IMR-90 (cell line): Measurements from ENCODE around the gene LRRC26. TPM values are rescaled to one million over a fixed set of nuclear protein-coding genes. Genes with fewer than 3 reads are reported as not detected.

Source experiments
- ATAC-seq: fragments of 200-7000 bp; cut with Tn5 transposase; 2 replicates; pipeline ENCODE4 v1.9.1; 2020; ENCODE audit warnings: low read depth, mild to moderate bottlenecking, moderate library complexity
- BruUV-seq: library from RNA; stranded (reverse); fragments of 400-500 nt; replicated peaks from 2 replicates; lab custom pipeline; 2021; lab: Mats Ljungman, UMichigan
- CTCF ChIA-PET: fragments of 300-600 bp; formaldehyde crosslinking; extraction: SDS; loops from one replicate; lab custom pipeline; 2021; ENCODE audit warnings: antibody characterized with exemption; lab: Yijun Ruan, JAX
- POLR2A ChIA-PET: fragments of 300-600 bp; sonication (Branson Sonifier 250); formaldehyde crosslinking; loops from one replicate; lab custom pipeline; 2022; ENCODE audit warnings: antibody characterized with exemption; ENCODE audit not compliant: unreplicated experiment; lab: Charles Lee
- DNase-seq: peaks from one replicate; pipeline ENCODE4 v3.0.0; 2013
- H2AFZ ChIP-seq: replicated peaks from 2 replicates; pipeline ENCODE3; 2013; ENCODE audit warnings: low read length, mild to moderate bottlenecking; ENCODE audit not compliant: poor library complexity
- H2AK5ac ChIP-seq: 2 replicates; pipeline ENCODE4 v1.6.1; 2013; ENCODE audit warnings: low read depth, low read length, inconsistent platforms
- H2AK9ac ChIP-seq: replicated peaks from 2 replicates; pipeline ENCODE3; 2013; ENCODE audit warnings: mild to moderate bottlenecking, low read depth, low read length, moderate library complexity; ENCODE audit not compliant: poor library complexity
- H2BK120ac ChIP-seq: 2 replicates; pipeline ENCODE4 v1.6.1; 2013; ENCODE audit warnings: low read depth, low read length, inconsistent platforms
- H2BK15ac ChIP-seq: 3 replicates; pipeline ENCODE4 v1.6.1; 2013; ENCODE audit warnings: low read depth, low read length, inconsistent platforms
- H2BK20ac ChIP-seq: 2 replicates; pipeline ENCODE4 v1.6.1; 2013; ENCODE audit warnings: low read depth, mild to moderate bottlenecking, inconsistent platforms, low read length, moderate library complexity
- H2BK5ac ChIP-seq: 2 replicates; pipeline ENCODE4 v1.6.1; 2013; ENCODE audit warnings: mild to moderate bottlenecking, low read depth, low read length, inconsistent platforms; ENCODE audit not compliant: poor library complexity, severe bottlenecking
- H3K14ac ChIP-seq: replicated peaks from 2 replicates; pipeline ENCODE4 v1.6.1; 2013; ENCODE audit warnings: low read depth, low read length, inconsistent platforms
- H3K18ac ChIP-seq: 2 replicates; pipeline ENCODE4 v1.6.1; 2013; ENCODE audit warnings: low read depth, low read length, control low read depth
- H3K23ac ChIP-seq: 2 replicates; pipeline ENCODE4 v1.6.1; 2013; ENCODE audit warnings: low read depth, low read length, inconsistent platforms
- H3K27ac ChIP-seq: 2 replicates; pipeline ENCODE4 v1.5.1; 2013; ENCODE audit warnings: mild to moderate bottlenecking, control low read depth, low read length; ENCODE audit not compliant: insufficient read depth
- H3K27me3 ChIP-seq: 2 replicates; pipeline ENCODE4 v1.6.1; 2013; ENCODE audit warnings: low read length; ENCODE audit not compliant: control insufficient read depth, insufficient read depth
- H3K36me3 ChIP-seq: 2 replicates; pipeline ENCODE4 v1.6.1; 2013; ENCODE audit warnings: low read length, mixed read lengths; ENCODE audit not compliant: control insufficient read depth, insufficient read depth
- H3K4ac ChIP-seq: 2 replicates; pipeline ENCODE4 v1.6.1; 2013; ENCODE audit warnings: low read depth, low read length, inconsistent platforms
- H3K4me1 ChIP-seq: 2 replicates; pipeline ENCODE4 v1.6.1; 2013; ENCODE audit warnings: low read length, mixed read lengths; ENCODE audit not compliant: control insufficient read depth, insufficient read depth
- H3K4me2 ChIP-seq: 2 replicates; pipeline ENCODE4 v1.6.1; 2013; ENCODE audit warnings: low read depth, mild to moderate bottlenecking, control low read depth, low read length, moderate library complexity
- H3K4me3 ChIP-seq: 2 replicates; pipeline ENCODE4 v1.5.1; 2013; ENCODE audit warnings: low read depth, mild to moderate bottlenecking, control low read depth, low read length, moderate library complexity; ENCODE audit not compliant: insufficient read depth
- H3K56ac ChIP-seq: 2 replicates; pipeline ENCODE4 v1.6.1; 2013; ENCODE audit warnings: low read length, inconsistent platforms; ENCODE audit not compliant: insufficient read depth; ENCODE audit errors: extremely low read depth
- H3K79me1 ChIP-seq, 2 experiments: 2 replicates each; pipeline ENCODE4 v1.6.1; 2013; ENCODE audit warnings: low read length in 2 of 2, inconsistent platforms in 1 of 2, low read depth in 1 of 2
- H3K9ac ChIP-seq: 2 replicates; pipeline ENCODE4 v1.6.1; 2013; ENCODE audit warnings: low read depth, low read length, control low read depth
- H3K9me1 ChIP-seq: 2 replicates; pipeline ENCODE4 v1.6.1; 2013; ENCODE audit warnings: low read length, inconsistent platforms; ENCODE audit not compliant: insufficient read depth
- H3K9me3 ChIP-seq: 2 replicates; pipeline ENCODE4 v1.6.1; 2013; ENCODE audit warnings: low read length; ENCODE audit not compliant: control insufficient read depth, insufficient read depth
- H4K20me1 ChIP-seq: 2 replicates; pipeline ENCODE4 v1.6.1; 2013; ENCODE audit warnings: low read length, inconsistent platforms; ENCODE audit not compliant: insufficient read depth
- H4K5ac ChIP-seq: 2 replicates; pipeline ENCODE4 v1.6.1; 2013; ENCODE audit warnings: mild to moderate bottlenecking, low read depth, low read length, control low read depth
- H4K8ac ChIP-seq, 2 experiments: 2 replicates each; pipeline ENCODE4 v1.6.1; 2013; ENCODE audit warnings: low read depth in 2 of 2, low read length in 2 of 2, control low read depth in 1 of 2, inconsistent platforms in 1 of 2
- H4K91ac ChIP-seq: 2 replicates; pipeline ENCODE4 v1.6.1; 2013; ENCODE audit warnings: low read depth, low read length, inconsistent platforms; ENCODE audit not compliant: insufficient read depth
- BHLHE40 ChIP-seq: fragments of 150-350 bp; IDR thresholded peaks from 2 replicates; pipeline ENCODE4 v1.6.1; 2016; ENCODE audit warnings: mild to moderate bottlenecking, low read depth, low read length
- CEBPB ChIP-seq: IDR thresholded peaks from 2 replicates; pipeline ENCODE4 v1.6.1; 2012; ENCODE audit warnings: low read depth, low read length, improper control_type of control experiment
- CHD1 ChIP-seq: IDR thresholded peaks from 2 replicates; pipeline ENCODE4 v1.6.1; 2012; ENCODE audit warnings: low read depth, low read length, improper control_type of control experiment
- CTCF ChIP-seq: conservative IDR thresholded peaks from 2 replicates; pipeline ENCODE4 v1.5.1; 2012; ENCODE audit warnings: mild to moderate bottlenecking, low read depth, low read length, improper control_type of control experiment
- ELK1 ChIP-seq: fragments of 150-350 bp; IDR thresholded peaks from 2 replicates; pipeline ENCODE4 v1.6.1; 2016; ENCODE audit warnings: low read depth, mild to moderate bottlenecking, low read length, moderate library complexity, borderline replicate concordance
- FOS ChIP-seq: fragments of 150-350 bp; IDR thresholded peaks from 2 replicates; pipeline ENCODE4 v1.6.1; 2016; ENCODE audit warnings: low read depth, low read length
- MAFK ChIP-seq: IDR thresholded peaks from 2 replicates; pipeline ENCODE4 v1.6.1; 2012; ENCODE audit warnings: low read depth, low read length, improper control_type of control experiment
- MAZ ChIP-seq: IDR thresholded peaks from 2 replicates; pipeline ENCODE4 v1.6.1; 2012; ENCODE audit warnings: low read depth, mild to moderate bottlenecking, low read length, improper control_type of control experiment, moderate library complexity, borderline replicate concordance
- MXI1 ChIP-seq: IDR thresholded peaks from 2 replicates; pipeline ENCODE4 v1.6.1; 2012; ENCODE audit warnings: low read depth, mild to moderate bottlenecking, low read length, moderate library complexity, borderline replicate concordance
- NFE2L2 ChIP-seq: fragments of 150-350 bp; IDR thresholded peaks from 2 replicates; pipeline ENCODE4 v1.6.1; 2016; ENCODE audit warnings: low read depth, mild to moderate bottlenecking, low read length
- POLR2A ChIP-seq: IDR thresholded peaks from 2 replicates; pipeline ENCODE4 v1.6.1; 2012; ENCODE audit warnings: mild to moderate bottlenecking, low read depth, low read length
- RAD21 ChIP-seq: IDR thresholded peaks from 2 replicates; pipeline ENCODE4 v1.6.1; 2012; ENCODE audit warnings: low read length, improper control_type of control experiment
- RCOR1 ChIP-seq: IDR thresholded peaks from 2 replicates; pipeline ENCODE4 v1.6.1; 2012; ENCODE audit warnings: mild to moderate bottlenecking, low read length, improper control_type of control experiment; ENCODE audit not compliant: insufficient replicate concordance
- RFX5 ChIP-seq: IDR thresholded peaks from 2 replicates; pipeline ENCODE4 v1.8.0; 2012; ENCODE audit warnings: low read depth, mild to moderate bottlenecking, low read length, moderate library complexity
- SMC3 ChIP-seq: fragments of 150-350 bp; IDR thresholded peaks from 2 replicates; pipeline ENCODE4 v1.6.1; 2016; ENCODE audit warnings: low read depth, mild to moderate bottlenecking, antibody characterized with exemption, low read length, moderate library complexity
- USF2 ChIP-seq: fragments of 150-350 bp; IDR thresholded peaks from 2 replicates; pipeline ENCODE4 v1.6.1; 2017; ENCODE audit warnings: mild to moderate bottlenecking, antibody characterized with exemption, low read length, low read depth
- WGBS, 2 experiments: methylation state at CpG; one replicate each; pipeline versions ENCODE4 v1.1.5 to v1.1.7; 2013; ENCODE audit warnings: missing lambda C conversion rate in 2 of 2; ENCODE audit not compliant: insufficient read length in 1 of 2; ENCODE audit errors: extremely low coverage in 2 of 2; 5-methylcytosine and 5-hydroxymethylcytosine counted together
- dilution Hi-C: fragments of 300-500 bp; cut with HindIII; formaldehyde crosslinking; loops from one replicate; pipeline ENCODE4 v1.14.3; 2018; ENCODE audit warnings: low sequenced_read_pairs; ENCODE audit not compliant: unreplicated experiment
- in situ Hi-C: fragments of 300-500 bp; cut with MboI; formaldehyde crosslinking; loops from 3 replicates; pipeline ENCODE4 v1.14.3; 2019; ENCODE audit warnings: low sequenced_read_pairs, inconsistent platforms, mixed read lengths
- intact Hi-C: fragments of 100-400 bp; cut with micrococcal nuclease; formaldehyde crosslinking; loops from 2 replicates; pipeline ENCODE4 v1.10.0; 2022
- polyA plus RNA-seq, 3 experiments: library from polyadenylated mRNA; depleted of rRNA; stranded (reverse); fragments of >200 nt; gene quantifications; 2 replicates each; pipeline ENCODE4 v1.2.3, GENCODE V29; 2012; ENCODE audit warnings: low replicate concordance in 1 of 3
- total RNA-seq: library from RNA; depleted of rRNA; stranded (reverse); fragments of >200 nt; gene quantifications from 2 replicates; pipeline ENCODE4 v1.2.3, GENCODE V29; 2012

Gene LRRC26
- total and polyA plus RNA-seq, 2 of the 4 experiments (the other 2 are of a cell fraction), result not detected

- Histone ChIP-seq H3K4ac (no peak overlapping the region), H3K4me2 (no peak overlapping the region), H3K18ac (no peak overlapping the region), H3K56ac (no peak overlapping the region), H4K5ac (no peak overlapping the region), H3K9me1 (no peaks in the 10 kb centered on the region), H4K8ac (no peak overlapping the region), H2AK9ac (no peak overlapping the region), H3K4me1 (peaks cover 18% of the 10 kb centered on the region), H2BK15ac (no peak overlapping the region), H3K36me3 (peaks cover 26% of the 10 kb centered on the region), H2BK120ac (no peak overlapping the region), H3K4me3 (no peak overlapping the region), H3K79me1 (peaks cover 10 to 76% of the 10 kb centered on the region in 2 experiments), H4K20me1 (peaks cover 43% of the 10 kb centered on the region), H2AK5ac (no peak overlapping the region), H2BK20ac (no peak overlapping the region), H3K9me3 (no peaks in the 10 kb centered on the region), H3K27ac (no peak overlapping the region), H3K27me3 (no peaks in the 10 kb centered on the region), H2AFZ (no peak overlapping the region), H3K14ac (no peak overlapping the region), H2BK5ac (no peak overlapping the region), H3K9ac (no peak overlapping the region), H4K91ac (no peak overlapping the region), H3K23ac (no peak overlapping the region)
- POLR2A ChIA-PET, result no interaction called here
- in situ Hi-C loops (no loop called here), intact Hi-C loops (no loop called here), dilution Hi-C loops (no loop called here)
- ATAC-seq (no peak), DNase-seq (no peak)
- no TSS peak for BruUV-seq
- TF ChIP-seq CHD1 (no peak), BHLHE40 (no peak), CEBPB (no peak), MAZ (no peak), USF2 (no peak), RCOR1 (no peak), MXI1 (no peak), CTCF (no peak), ELK1 (no peak), RAD21 (no peak), NFE2L2 (no peak), FOS (no peak), MAFK (no peak), SMC3 (no peak), RFX5 (no peak), POLR2A (no peak)
- WGBS, 2 experiments, result 90% methylated on average over 2 of the region's 14 CpGs; no CpG with 5 or more reads in 1 of the 2 experiments
- CTCF ChIA-PET, result no interaction called here
These were observed 23.9 kb upstream of the LRRC26 start for GRCh38 chr9:137193771-137194170.
